Measurements from ENCODE around the gene COL6A5. TPM values are rescaled to one million over a fixed set of nuclear protein-coding genes. Genes with fewer than 3 reads are reported as not detected.

Gene COL6A5
- total RNA-seq, 1 experiment from 2014 or later: not detected

GRCh38 chr3:130378677-130379191 lies 33.3 kb downstream of the COL6A5 start:
- Histone ChIP-seq H3K4me1 (replicated peaks; ENCODE audit: insufficient read depth) (no peaks in the 10 kb centered on the region), H3K79me2 (ENCODE audit: low read depth) (no peaks in the 10 kb centered on the region), H3K36me3 (ENCODE audit: low read depth) (no peaks in the 10 kb centered on the region), H3K27me3 (ENCODE audit: insufficient read depth, low read depth) (no peaks in the 10 kb centered on the region), H3F3A (ENCODE audit: insufficient read depth, low read depth) (no peaks in the 10 kb centered on the region), H2AFZ (no peak overlapping the region), H3K4me2 (no peak overlapping the region), H3K27ac (no peak overlapping the region), H3K9me2 (ENCODE audit: insufficient read depth) (no peaks in the 10 kb centered on the region), H4K20me1 (ENCODE audit: insufficient read depth) (no peaks in the 10 kb centered on the region), H3K4me3 (no peak overlapping the region), H3K9me3 (ENCODE audit: insufficient read depth, low read depth) (no peaks in the 10 kb centered on the region)
- POLR2A ChIA-PET (ENCODE audit: unreplicated experiment): no interaction called here
- CTCF ChIA-PET: no interaction called here
- no TSS peak for BruUV-seq (replicated peaks)
- intact Hi-C loops (cut with micrococcal nuclease; ENCODE audit: unreplicated experiment): no loop called here
- DNase-seq: no peak
- no peak for TF ChIP-seq CTCF (conservative IDR thresholded peaks at IDR 0.05)
- no peak for TF ChIP-seq EZH2 (IDR thresholded peaks at IDR 0.05; ENCODE audit: low read depth)

- ChIA-PET POLR2A (ENCODE audit: unreplicated experiment) (no interaction called here), CTCF (no interaction called here)
- Histone ChIP-seq H3K27ac (no peak overlapping the region), H4K20me1 (ENCODE audit: insufficient read depth) (no peaks in the 10 kb centered on the region), H3K79me2 (ENCODE audit: low read depth) (no peaks in the 10 kb centered on the region), H3K9me3 (ENCODE audit: insufficient read depth, low read depth) (no peaks in the 10 kb centered on the region), H3K4me3 (no peak overlapping the region), H3K27me3 (ENCODE audit: insufficient read depth, low read depth) (no peaks in the 10 kb centered on the region), H3K9me2 (ENCODE audit: insufficient read depth) (no peaks in the 10 kb centered on the region), H3K36me3 (ENCODE audit: low read depth) (no peaks in the 10 kb centered on the region), H3K4me1 (replicated peaks; ENCODE audit: insufficient read depth) (no peaks in the 10 kb centered on the region), H3F3A (ENCODE audit: insufficient read depth, low read depth) (no peaks in the 10 kb centered on the region), H3K4me2 (no peak overlapping the region), H2AFZ (no peak overlapping the region)
- TF ChIP-seq CTCF (conservative IDR thresholded peaks at IDR 0.05): no peak
- TF ChIP-seq EZH2 (IDR thresholded peaks at IDR 0.05; ENCODE audit: low read depth): no peak
- no peak for DNase-seq
- intact Hi-C loops (cut with micrococcal nuclease; ENCODE audit: unreplicated experiment): no loop called here
- no TSS peak for BruUV-seq (replicated peaks)
These were observed 33.8 kb downstream of the COL6A5 start for GRCh38 chr3:130379274-130379673.

GRCh38 chr3:130380398-130380797 lies 34.9 kb downstream of the COL6A5 start:
- ChIA-PET CTCF (no interaction called here), POLR2A (ENCODE audit: unreplicated experiment) (no interaction called here)

More at GRCh38 chr3:130380398-130380797, 34.9 kb downstream of the COL6A5 start:
- H3K9me3 ChIP-seq (ENCODE audit: insufficient read depth, low read depth): no peaks in the 10 kb centered on the region
- H3K27me3 ChIP-seq (ENCODE audit: insufficient read depth, low read depth): no peaks in the 10 kb centered on the region
- H3K4me3 ChIP-seq: no peak overlapping the region
- no peaks in the 10 kb centered on the region for H3K4me1 ChIP-seq (replicated peaks; ENCODE audit: insufficient read depth)
- BruUV-seq (replicated peaks): no TSS peak
- H3K79me2 ChIP-seq (ENCODE audit: low read depth): no peaks in the 10 kb centered on the region
- H2AFZ ChIP-seq: no peak overlapping the region
- H3K36me3 ChIP-seq (ENCODE audit: low read depth): no peaks in the 10 kb centered on the region
- intact Hi-C loops (cut with micrococcal nuclease; ENCODE audit: unreplicated experiment): no loop called here
- no peaks in the 10 kb centered on the region for H3F3A ChIP-seq (ENCODE audit: insufficient read depth, low read depth)
- TF ChIP-seq EZH2 (IDR thresholded peaks at IDR 0.05; ENCODE audit: low read depth) (no peak), CTCF (conservative IDR thresholded peaks at IDR 0.05) (no peak)
- H3K4me2 ChIP-seq: no peak overlapping the region
- H3K9me2 ChIP-seq (ENCODE audit: insufficient read depth): no peaks in the 10 kb centered on the region
- no peak overlapping the region for H3K27ac ChIP-seq
- no peaks in the 10 kb centered on the region for H4K20me1 ChIP-seq (ENCODE audit: insufficient read depth)
- DNase-seq: no peak

All from PC-9 (cell line).